Stimulated activated CD8-positive, alpha-beta memory T cell treated with anti-CD3 and anti-CD28 coated beads, Interleukin-7, amount 100 ng/mL, for 4 hours (primary cell): ENCODE measurements around the gene CEACAM6.
"Not testable (repeated sequence)": the region's sequence is repeated elsewhere in the genome, so short reads cannot be mapped to it uniquely, and the experiment has no call there.

Experiments used
- DNase-seq, 2 donors: peaks; one replicate each; pipeline ENCODE4 v3.0.0-alpha.2; 2020; ENCODE audit warnings: low read depth in 2 of 2

Gene CEACAM6

DNA sequence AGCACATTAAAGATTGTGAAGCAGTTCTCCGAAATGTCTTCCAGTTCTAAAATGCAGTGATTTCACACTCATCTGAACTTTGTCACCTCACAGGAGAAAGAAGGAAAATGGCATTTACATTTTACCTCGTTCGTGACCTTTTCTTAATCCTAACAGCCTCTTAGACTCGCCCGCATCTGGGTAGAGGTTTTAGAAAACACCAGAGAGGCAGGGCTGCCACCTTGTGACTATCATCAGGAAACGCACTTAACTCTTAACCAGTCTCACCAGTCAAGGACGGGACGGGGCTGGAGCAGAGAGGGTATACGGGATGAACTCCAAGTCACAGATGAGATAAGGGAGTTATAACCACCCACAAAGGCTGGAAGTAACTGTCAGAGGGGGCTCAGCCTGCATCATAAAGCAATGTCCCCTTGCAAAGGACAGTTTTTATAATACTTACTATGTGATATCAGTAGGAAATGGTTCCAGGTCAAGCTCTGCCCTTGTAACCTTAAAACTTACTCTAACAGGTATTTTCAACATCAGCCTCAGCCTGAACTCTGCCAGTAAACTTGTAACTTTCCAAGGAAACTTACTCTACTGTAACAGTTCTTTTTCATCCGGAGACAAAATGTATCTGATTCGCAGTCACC is 8.6 kb upstream of the CEACAM6 start:
- DNase-seq, result peak; percentile 4 to 17

DNA sequence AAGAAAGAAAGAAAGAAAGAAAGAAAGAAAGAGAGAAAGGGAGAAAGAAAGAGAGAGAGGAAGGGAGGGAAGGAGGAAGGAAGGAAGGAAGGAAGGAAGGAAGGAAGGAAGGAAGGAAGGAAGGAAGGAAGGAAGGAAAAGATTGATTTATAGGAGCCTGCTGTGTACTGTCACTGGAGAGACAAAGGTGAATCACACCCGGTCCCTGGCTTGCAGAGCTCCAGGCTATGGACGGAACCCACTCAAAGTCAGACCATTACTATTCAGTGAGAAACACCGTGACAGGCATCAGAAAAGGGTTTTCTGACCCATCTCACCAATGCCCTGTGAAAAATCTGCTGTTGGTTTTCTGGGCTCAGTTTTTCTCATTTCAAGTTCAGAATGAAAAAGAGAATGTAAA is 7.3 kb upstream of the CEACAM6 start:
- DNase-seq, result no peak

DNA sequence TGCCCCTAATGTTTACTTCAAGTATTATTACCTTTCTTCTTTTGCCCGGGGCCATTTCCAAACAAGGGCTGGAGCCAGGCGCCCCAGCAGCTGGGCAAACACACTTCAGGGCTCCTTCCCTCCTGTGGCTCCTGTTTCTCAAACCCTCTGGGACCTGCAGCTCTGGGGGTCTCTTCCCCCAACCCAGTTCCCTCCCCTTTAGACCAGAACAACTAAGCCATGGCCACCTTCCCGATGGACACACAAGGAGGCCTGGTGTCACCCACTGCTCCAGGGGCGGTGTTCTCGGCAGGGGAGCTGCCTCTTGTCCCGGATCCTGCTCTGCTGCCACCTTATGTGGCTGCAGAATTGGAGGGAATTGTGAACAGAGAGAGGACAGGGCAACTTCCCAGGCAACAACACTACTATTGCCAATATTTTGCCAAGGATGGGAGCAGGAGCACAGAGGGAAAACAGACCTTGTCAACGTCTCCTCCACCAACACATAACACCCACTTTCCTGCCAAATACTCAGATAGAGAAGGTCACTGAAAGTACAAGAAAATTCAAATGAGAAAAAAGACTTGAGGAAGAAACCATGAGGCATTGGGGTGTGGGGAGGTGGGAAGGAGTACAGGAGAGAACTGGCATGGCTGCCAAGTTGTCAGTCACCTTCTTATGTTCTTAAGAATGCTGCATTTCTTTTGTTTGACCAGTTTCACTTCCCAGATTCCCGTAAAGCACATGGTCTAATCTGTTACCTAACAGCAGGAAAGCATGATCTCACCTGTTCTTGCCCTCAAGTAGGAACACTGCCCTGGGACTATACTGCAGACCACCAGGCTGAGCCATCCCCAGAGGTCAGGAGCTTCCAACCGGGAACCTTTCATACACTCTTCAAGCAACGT is 4.8 kb upstream of the CEACAM6 start:
- not testable (repeated sequence) for DNase-seq

- peak; percentile 54 to 59 for DNase-seq
These were observed 2.2 kb upstream of the CEACAM6 start for GRCh38 chr19:41753159-41753558.

DNA sequence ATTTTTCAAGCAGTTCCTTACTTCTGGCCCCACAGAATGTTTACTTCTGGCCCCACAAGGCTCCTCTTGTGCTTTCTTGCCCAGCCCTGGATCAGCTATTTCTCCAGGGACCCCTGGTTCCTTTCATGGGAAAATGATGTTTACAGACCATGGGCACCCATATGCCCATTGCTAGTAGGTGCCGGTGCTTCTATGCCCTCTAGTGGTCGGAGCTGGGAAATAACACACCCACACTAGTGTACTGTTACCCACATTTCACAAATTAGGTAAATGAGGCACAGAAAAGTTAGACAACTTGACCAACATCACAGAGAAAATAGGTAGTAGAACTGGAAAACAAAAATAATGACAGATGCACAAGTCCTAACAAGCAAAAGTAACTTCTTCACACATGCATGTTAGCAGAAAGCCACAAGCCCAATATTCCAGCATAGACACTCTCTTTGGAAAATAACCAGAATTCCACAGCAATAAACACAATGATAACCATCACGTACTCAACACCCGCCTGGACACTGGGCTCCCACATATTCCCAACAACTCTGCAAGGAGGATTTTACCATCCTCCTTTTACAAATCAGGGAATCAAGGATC is 1.3 kb upstream of the CEACAM6 start:
- DNase-seq, result peak; percentile 47 to 54

GRCh38 chr19:41758846-41759245 is 3.5 kb downstream of the CEACAM6 start:
- DNase-seq, result no peak

DNA sequence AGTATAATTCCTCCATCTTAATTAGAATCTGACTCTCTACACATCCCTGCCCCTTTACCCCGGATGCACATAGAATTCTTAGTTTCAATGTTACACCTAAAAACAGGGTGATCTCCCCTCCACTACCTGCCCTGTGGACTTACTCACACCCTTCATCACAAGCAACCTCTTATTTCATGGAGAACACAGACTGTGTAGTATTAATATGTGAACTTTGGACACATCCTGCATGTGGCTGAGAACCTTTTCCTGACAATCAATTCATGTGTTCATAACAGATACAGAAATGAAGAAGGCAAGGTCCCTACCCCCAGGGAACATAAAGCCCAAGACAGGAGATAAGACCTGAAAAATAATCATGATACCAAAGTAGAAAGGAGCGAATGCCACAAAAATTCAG is 11.8 kb downstream of the CEACAM6 start:
- no peak for DNase-seq

DNA sequence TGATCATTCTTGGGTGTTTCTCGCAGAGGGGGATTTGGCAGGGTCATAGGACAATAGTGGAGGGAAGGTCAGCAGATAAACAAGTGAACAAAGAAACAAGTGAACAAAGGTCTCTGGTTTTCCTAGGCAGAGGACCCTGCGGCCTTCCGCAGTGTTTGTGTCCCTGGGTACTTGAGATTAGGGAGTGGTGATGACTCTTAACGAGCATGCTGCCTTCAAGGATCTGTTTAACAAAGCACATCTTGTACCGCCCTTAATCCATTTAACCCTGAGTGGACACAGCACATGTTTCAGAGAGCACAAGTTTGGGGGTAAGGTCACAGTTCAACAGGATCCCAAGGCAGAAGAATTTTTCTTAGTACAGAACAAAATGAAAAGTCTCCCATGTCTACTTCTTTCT is 12.8 kb downstream of the CEACAM6 start:
- not testable (repeated sequence) for DNase-seq

- no peak for DNase-seq
These were observed 14.3 kb downstream of the CEACAM6 start for GRCh38 chr19:41769608-41770007.

- no peak for DNase-seq
These were observed 16.1 kb downstream of the CEACAM6 start for GRCh38 chr19:41771410-41771809.

DNA sequence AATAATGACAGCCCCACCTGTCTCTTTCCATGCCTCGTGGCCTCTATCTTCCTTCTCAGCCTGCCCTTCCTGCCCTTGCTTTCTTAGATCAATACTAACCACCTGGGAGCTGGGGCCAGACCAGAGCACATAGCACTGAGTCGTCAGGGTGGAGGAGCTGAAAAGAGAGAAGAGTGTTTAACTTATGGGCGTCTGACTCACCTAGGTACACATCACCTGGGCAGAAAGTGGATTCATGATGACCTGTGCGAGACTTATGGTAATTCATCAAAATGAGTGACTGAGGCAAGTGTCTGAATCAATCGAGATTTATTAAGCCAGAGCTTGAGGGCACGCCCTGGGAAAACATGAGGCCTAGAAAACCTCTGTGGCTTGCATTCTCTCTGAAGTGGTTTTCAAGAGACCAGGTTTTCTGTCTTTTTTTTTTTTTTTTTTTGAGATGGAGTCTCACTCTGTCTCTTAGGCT is 19.2 kb downstream of the CEACAM6 start:
- DNase-seq, result peak; percentile 11 to 45

DNA sequence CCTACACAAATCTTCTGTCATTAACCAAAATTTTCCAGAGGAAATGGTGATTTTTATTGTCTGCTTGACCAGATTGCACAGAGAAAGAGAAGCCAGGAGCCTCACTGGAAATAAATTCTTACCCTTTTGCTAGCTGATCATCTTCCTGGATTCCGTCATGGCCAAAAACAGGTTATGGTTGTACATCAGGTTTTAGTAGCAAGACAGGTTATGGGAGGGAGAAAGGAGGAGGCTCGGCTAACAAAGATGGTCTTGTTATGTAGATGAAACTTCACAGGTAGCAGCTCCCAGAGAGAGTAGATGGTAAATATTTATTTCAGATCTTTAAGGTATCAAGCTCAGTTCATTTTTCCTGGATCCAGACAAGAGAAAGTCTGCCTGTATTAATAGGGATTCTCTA is 21.4 kb downstream of the CEACAM6 start:
- no peak for DNase-seq

DNA sequence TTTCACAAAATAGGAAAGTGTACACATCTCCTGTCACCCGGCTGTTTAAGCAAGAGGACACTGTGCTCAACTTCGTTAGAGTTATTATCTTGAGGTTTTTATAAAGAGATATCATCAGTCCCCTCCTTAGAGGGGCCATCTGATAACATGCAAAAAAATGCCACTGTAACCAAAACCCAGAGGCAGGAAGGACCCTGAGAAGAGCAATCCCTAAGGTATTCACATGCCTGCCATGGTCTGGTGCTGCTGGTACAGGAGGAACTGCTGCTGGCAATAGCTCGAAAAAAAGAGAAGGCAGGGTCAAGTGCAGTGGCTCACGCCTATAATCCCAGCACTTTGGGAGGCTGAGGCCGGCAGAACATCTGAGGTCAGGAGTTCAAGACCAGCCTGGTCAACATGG is 28.3 kb downstream of the CEACAM6 start:
- no peak for DNase-seq

DNA sequence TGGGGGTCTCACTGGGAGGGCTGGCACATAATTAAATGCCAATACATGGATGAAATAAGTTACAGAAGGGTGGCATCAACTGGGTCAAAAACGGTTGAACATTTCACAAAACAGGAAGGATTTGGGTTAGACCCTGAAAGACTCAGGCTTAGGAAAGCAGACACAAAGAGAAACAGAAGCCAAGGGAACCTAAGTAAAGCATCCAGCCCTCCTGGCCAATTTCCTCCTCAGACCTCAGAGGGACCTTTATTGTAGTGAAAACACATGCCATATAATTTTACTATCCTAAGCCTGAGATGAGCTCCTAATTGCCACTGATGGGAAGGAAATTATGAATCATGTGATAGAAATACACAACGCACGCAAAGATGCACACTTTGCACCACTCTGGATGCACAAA is 29.0 kb downstream of the CEACAM6 start:
- no peak for DNase-seq

- no peak for DNase-seq
These were observed 29.4 kb downstream of the CEACAM6 start for GRCh38 chr19:41784743-41785142.

DNA sequence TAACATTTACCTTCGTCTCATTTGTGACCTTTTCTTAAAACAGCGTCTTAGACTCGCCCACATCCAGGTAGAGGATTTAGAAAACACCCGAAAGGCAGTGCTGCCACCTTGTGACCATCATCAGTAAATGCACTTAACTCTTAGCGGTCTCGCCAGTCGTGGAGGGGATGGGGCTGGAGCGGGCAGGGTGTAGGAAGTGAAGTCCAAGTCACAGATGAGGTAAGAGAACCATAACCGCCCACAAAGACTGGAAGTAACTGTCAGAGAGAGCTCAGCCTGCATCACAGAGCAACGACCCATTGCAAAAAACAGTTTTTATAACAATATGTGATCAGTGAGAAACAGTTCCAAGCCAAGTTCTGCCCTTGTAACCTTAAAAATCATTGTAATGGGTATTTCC is 30.3 kb downstream of the CEACAM6 start:
- peak; percentile 48 to 67 for DNase-seq

DNA sequence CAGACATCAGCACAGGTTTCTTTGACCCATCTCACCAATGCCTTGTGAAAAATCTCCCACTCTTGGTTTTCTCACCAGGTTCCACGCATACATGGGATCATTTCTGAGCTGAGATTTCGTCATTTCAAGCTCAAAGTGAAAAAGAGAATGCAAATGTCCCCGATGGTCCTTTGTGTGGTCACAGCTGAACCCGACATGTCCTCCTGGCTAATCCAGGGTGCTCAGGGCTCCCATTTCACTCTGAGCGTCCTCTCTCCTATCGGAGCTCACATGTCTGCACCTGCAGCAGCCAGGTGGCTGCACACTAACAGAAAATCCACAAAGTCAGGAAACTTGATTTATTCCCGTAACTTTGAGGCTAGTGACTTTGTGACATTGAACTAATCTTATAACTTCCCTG is 31.7 kb downstream of the CEACAM6 start:
- no peak for DNase-seq

GRCh38 chr19:41788518-41788917 is 33.2 kb downstream of the CEACAM6 start:
- DNase-seq, result not testable (repeated sequence)

GRCh38 chr19:41789053-41789452 is 33.7 kb downstream of the CEACAM6 start:
- not testable (repeated sequence) for DNase-seq

DNA sequence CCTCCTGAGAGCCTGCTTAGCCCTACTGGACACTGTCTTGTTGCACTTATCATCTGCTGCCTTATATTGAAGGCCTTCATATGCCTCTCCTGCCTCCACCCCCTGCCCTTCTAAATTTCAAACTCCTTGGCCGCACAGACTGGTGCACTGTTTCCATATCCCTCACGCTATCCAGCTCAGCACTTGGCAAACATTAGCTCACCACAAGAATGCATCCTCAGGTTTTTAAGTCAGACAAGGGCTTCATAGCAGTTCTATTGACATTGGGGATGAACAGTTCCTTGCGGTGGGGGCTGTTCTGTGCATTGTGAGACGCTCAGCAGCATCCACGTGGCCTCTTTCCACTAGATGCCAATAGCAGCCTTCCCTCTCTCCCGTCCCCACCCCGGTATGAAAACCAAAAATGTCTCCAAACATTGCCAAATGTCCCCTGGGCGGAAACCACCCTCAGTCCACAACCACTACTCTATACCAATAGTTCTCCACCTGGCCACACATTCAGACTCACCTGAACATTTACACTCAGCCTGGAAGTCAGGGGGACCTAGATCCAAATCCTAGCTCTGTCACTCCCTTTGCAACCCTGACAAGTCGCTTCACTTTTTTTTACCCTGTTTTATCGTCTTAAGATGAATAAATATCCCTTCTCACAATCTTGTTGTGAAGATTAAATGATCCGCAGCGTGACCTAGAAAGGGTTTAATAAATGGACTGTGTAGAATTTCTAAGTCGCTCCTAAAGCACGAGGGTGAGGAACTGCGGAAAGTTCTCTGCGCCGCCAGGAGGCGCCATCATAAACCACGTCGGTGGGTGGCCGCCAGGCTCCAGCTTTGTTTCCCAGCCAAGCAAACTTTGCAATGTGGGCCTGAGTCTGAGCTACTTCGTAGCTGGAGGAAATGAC is 37.4 kb downstream of the CEACAM6 start:
- peak in 1 of 2 donors; percentile 41 for DNase-seq

DNA sequence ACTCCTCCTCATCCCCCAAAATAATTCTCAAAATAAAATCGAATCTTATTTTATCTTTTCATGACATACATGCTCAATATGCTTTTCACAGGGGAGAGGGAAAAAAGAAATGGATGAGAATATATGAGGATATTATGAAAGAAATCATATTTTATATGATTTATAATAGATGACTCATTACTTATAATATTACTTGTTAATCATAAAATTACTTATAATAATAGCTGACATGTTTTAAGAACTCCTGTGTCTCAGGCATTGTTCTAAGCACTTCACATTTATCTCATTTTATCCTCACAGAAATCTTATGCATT is 38.0 kb downstream of the CEACAM6 start:
- no peak for DNase-seq

DNA sequence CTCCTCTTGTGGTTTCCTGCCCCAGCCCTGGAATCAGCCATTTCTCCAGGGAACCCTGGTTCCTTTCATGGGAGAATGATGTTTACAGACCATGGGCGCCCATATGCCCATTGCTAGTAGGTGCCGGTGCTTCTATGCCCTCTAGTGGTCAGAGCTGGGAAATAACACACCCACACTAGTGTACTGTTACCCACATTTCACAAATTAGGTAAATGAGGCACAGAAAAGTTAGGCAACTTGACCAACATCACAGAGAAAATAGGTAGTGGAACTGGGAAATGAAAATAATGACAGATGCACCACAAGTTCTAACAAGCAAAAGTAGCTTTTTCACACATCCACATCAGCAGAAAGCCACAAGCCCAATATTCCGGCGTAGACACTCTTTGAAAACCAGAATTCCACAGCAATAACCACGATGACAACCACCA is 39.7 kb downstream of the CEACAM6 start:
- peak; percentile 34 to 42 for DNase-seq
